OCI-LY7 (cell line): ENCODE results near the gene TRPM7. TPM values are rescaled to one million over a fixed set of nuclear protein-coding genes. Genes with fewer than 3 reads are reported as not detected.

Experiments
- BruUV-seq: library from RNA; stranded (reverse); fragments of 400-500 nt; replicated peaks from 2 replicates; lab custom pipeline; 2021; lab: Mats Ljungman, UMichigan
- CTCF ChIA-PET: fragments of 300-600 bp; sonication (Branson Sonifier 250); formaldehyde crosslinking; loops from one replicate; lab custom pipeline; 2022; ENCODE audit warnings: antibody characterized with exemption; ENCODE audit not compliant: unreplicated experiment; lab: Charles Lee
- POLR2A ChIA-PET: fragments of 300-600 bp; sonication (Branson Sonifier 250); formaldehyde crosslinking; loops from one replicate; lab custom pipeline; 2022; ENCODE audit warnings: antibody characterized with exemption; lab: Charles Lee
- DNase-seq: peaks from one replicate; pipeline ENCODE4 v3.0.0-alpha.2; 2015; ENCODE audit warnings: low spot score
- H2AFZ ChIP-seq: fragments of 200-600 bp; sonication (generic), shearing (Covaris generic); 2 replicates; pipeline ENCODE4 v1.6.1; 2014; ENCODE audit warnings: mild to moderate bottlenecking, antibody characterized with exemption, low read length, moderate library complexity
- H3K27ac ChIP-seq: fragments of 200-600 bp; sonication (generic); 2 replicates; pipeline ENCODE4 v1.5.1; 2014; ENCODE audit warnings: mixed run types, low read depth, mild to moderate bottlenecking, moderate library complexity, low read length, inconsistent platforms; ENCODE audit not compliant: poor library complexity, severe bottlenecking
- H3K36me3 ChIP-seq: fragments of 200-600 bp; sonication (generic); 2 replicates; pipeline ENCODE4 v1.6.1; 2014; ENCODE audit warnings: mild to moderate bottlenecking, antibody characterized with exemption, low read length, moderate library complexity, mixed read lengths; ENCODE audit not compliant: insufficient read depth
- H3K4me1 ChIP-seq: fragments of 200-600 bp; sonication (generic); 2 replicates; pipeline ENCODE4 v1.5.1; 2014; ENCODE audit warnings: mild to moderate bottlenecking, low read length; ENCODE audit not compliant: insufficient read depth, poor library complexity, severe bottlenecking
- H3K4me2 ChIP-seq: fragments of 200-600 bp; sonication (generic); 2 replicates; pipeline ENCODE4 v1.6.1; 2014; ENCODE audit warnings: mild to moderate bottlenecking, low read length
- H3K4me3 ChIP-seq: fragments of 200-600 bp; sonication (generic); 2 replicates; pipeline ENCODE4 v1.5.1; 2014; ENCODE audit warnings: mild to moderate bottlenecking, low read depth, low read length; ENCODE audit not compliant: poor library complexity, severe bottlenecking
- H3K79me2 ChIP-seq: fragments of 200-600 bp; sonication (generic); 2 replicates; pipeline ENCODE4 v1.6.1; 2016; ENCODE audit warnings: low read depth, mild to moderate bottlenecking, low read length, moderate library complexity, mixed read lengths; ENCODE audit not compliant: insufficient read depth
- H3K9me2 ChIP-seq: fragments of 200-600 bp; sonication (generic); 2 replicates; pipeline ENCODE4 v1.6.1; 2016; ENCODE audit warnings: mild to moderate bottlenecking, low read length, mixed read lengths; ENCODE audit not compliant: insufficient read depth
- H3K9me3 ChIP-seq: fragments of 200-600 bp; sonication (generic); 2 replicates; pipeline ENCODE4 v1.6.1; 2014; ENCODE audit warnings: mild to moderate bottlenecking, mixed run types, low read length, mixed read lengths
- H4K20me1 ChIP-seq: fragments of 200-600 bp; sonication (generic); 2 replicates; pipeline ENCODE4 v1.6.1; 2014; ENCODE audit warnings: mild to moderate bottlenecking, antibody characterized with exemption, low read length, moderate library complexity, mixed read lengths; ENCODE audit not compliant: insufficient read depth
- EZH2phosphoT487 ChIP-seq: fragments of 200-600 bp; sonication (generic); IDR thresholded peaks from 2 replicates; pipeline ENCODE4 v1.6.1; 2018; ENCODE audit warnings: low read depth, borderline replicate concordance, mild to moderate bottlenecking, mixed run types, antibody characterized with exemption, low read length, moderate library complexity, mixed read lengths
- intact Hi-C: fragments of 100-400 bp; cut with micrococcal nuclease; formaldehyde crosslinking; loops from one replicate; pipeline ENCODE4 v1.10.0; 2022; ENCODE audit not compliant: unreplicated experiment
- total RNA-seq, 2 experiments: library from RNA; depleted of rRNA in 1 of 2; stranded (reverse); fragments of >200 nt in 1 of 2; shearing (Covaris generic) in 1 of 2; gene quantifications; 2 replicates each; pipeline ENCODE4 v1.2.3, GENCODE V29; 2014 to 2022
- TF ChIP-seq, protein P1 (sequence below): fragments of 200-600 bp; sonication (generic); conservative IDR thresholded peaks from 2 replicates; pipeline ENCODE4 v1.5.1; 2014; ENCODE audit warnings: mild to moderate bottlenecking, antibody characterized with exemption, low read length, moderate library complexity, mixed read lengths

TRPM7 gene
- total RNA-seq, 2 experiments from 2014 or later = 50.0 to 64.0 TPM

DNA sequence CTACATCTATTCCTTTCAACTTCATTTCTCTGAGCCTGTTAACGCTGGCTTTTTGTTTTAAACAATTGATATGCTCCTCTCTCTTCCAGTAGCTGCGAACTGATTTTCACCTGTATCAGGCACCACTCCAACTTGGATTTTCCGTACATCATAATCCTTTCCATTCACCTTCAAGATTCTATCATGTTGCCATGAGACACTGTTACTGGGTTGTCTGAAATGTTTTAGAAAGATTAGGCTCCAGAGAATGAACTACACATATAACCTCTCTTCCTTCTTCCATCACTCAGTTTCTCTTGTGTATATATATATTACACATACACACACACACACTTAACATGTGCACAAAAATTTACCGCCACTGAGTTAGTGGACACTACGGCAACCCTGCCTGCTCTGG is 140.0 kb downstream of the TRPM7 start, which contains the start of gene USP50:
Gene USP50, minus strand, starts transcription at position 101 of the 400 bp plus-strand sequence. CDS start 141 bp downstream, outside the sequence.
- ChIA-PET POLR2A (interaction anchor here (0.5 to 1.9 kb wide), 3 partner anchors 10 to 256 kb away, joined by 4 to 6 read pairs (median 4); no protein-coding TSS in a partner anchor), CTCF (no interaction called here)
- Histone ChIP-seq H3K36me3 (no peaks in the 10 kb centered on the region), H3K27ac (no peak within 1 kb of the TSS), H4K20me1 (no peaks in the 10 kb centered on the region), H3K4me1 (no peaks in the 10 kb centered on the region), H3K9me3 (no peaks in the 10 kb centered on the region), H3K4me3 (no peak within 1 kb of the TSS), H3K79me2 (no peaks in the 10 kb centered on the region), H3K4me2 (no peak within 1 kb of the TSS), H2AFZ (no peak within 1 kb of the TSS), H3K9me2 (no peaks in the 10 kb centered on the region)
- DNase-seq = no peak
- no TSS peak for BruUV-seq
- intact Hi-C loops = no loop called here
- TF ChIP-seq EZH2phosphoT487 = no peak
- TF ChIP-seq, protein P1, sequence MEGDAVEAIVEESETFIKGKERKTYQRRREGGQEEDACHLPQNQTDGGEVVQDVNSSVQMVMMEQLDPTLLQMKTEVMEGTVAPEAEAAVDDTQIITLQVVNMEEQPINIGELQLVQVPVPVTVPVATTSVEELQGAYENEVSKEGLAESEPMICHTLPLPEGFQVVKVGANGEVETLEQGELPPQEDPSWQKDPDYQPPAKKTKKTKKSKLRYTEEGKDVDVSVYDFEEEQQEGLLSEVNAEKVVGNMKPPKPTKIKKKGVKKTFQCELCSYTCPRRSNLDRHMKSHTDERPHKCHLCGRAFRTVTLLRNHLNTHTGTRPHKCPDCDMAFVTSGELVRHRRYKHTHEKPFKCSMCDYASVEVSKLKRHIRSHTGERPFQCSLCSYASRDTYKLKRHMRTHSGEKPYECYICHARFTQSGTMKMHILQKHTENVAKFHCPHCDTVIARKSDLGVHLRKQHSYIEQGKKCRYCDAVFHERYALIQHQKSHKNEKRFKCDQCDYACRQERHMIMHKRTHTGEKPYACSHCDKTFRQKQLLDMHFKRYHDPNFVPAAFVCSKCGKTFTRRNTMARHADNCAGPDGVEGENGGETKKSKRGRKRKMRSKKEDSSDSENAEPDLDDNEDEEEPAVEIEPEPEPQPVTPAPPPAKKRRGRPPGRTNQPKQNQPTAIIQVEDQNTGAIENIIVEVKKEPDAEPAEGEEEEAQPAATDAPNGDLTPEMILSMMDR = no peak

DNA sequence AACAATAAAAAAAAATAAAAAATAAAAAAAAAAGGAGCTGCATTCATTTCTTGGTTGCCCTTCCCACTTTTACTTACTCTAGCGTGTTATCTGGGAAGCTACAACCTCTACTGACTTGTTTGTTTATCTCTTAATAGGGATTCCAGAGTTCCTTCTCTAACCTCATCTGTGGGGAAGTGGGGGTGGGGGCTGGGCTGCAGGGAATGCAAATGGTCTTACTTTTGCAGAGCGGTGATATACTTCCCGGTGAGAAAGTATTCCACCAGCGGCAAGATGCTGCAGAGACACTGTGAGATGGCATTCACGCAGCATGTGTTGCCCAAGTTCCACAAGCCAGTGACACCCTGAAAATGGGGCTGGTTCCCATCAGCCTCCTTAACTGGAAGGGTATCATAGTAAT is 142.2 kb downstream of the TRPM7 start:
- Histone ChIP-seq H3K9me2 (no peaks in the 10 kb centered on the region), H3K9me3 (no peaks in the 10 kb centered on the region), H3K4me1 (no peaks in the 10 kb centered on the region), H3K79me2 (no peaks in the 10 kb centered on the region), H4K20me1 (no peaks in the 10 kb centered on the region), H3K4me3 (no peak overlapping the region), H3K4me2 (no peak overlapping the region), H3K27ac (no peak overlapping the region), H2AFZ (no peak overlapping the region), H3K36me3 (no peaks in the 10 kb centered on the region)
- no TSS peak for BruUV-seq
- intact Hi-C loops = no loop called here
- ChIA-PET POLR2A (interaction anchor here (0.6 to 1.2 kb wide), 3 partner anchors 27 to 259 kb away, joined by 3 to 5 read pairs (median 3); no protein-coding TSS in a partner anchor), CTCF (interaction anchor here (0.6 kb wide), 2 partner anchors 74 to 1568 kb away, joined by 4 to 7 read pairs; no protein-coding TSS in a partner anchor)
- no peak for DNase-seq
- TF ChIP-seq EZH2phosphoT487 = no peak
- TF ChIP-seq, protein P1 = no peak

DNA sequence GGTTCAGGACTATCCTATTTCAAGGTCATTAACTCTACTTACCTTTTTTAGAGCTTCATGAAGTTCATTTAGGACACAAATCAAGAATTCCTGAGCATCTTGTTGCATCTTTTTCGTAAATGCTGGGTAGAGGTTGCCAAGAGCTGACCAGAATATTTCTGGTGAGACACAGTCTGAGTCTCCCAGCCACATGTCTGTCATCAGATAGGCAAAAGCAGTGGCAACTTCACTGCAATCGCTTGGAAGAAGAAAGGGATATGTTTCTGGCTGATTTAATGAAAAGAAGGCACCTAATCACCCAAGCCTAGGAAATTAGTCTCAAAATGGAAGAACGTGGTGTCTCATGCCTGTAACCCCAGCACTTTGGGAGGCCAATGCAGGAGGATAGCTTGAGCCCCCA is 143.0 kb downstream of the TRPM7 start:
- Histone ChIP-seq H3K79me2 (no peaks in the 10 kb centered on the region), H3K4me3 (no peak overlapping the region), H3K9me3 (no peaks in the 10 kb centered on the region), H3K9me2 (no peaks in the 10 kb centered on the region), H4K20me1 (no peaks in the 10 kb centered on the region), H3K36me3 (no peaks in the 10 kb centered on the region), H3K4me1 (no peaks in the 10 kb centered on the region), H2AFZ (no peak overlapping the region), H3K27ac (no peak overlapping the region), H3K4me2 (no peak overlapping the region)
- TF ChIP-seq EZH2phosphoT487 = no peak
- TF ChIP-seq, protein P1 = no peak
- POLR2A ChIA-PET = interaction anchor here (1.0 to 1.2 kb wide), 3 partner anchors 56 to 248 kb away, joined by 3 to 5 read pairs (median 3); no protein-coding TSS in a partner anchor
- CTCF ChIA-PET = interaction anchor here (0.6 kb wide), 1 partner anchor 1568 kb away, joined by 7 read pairs; no protein-coding TSS in a partner anchor
- intact Hi-C loops = no loop called here
- DNase-seq = no peak
- no TSS peak for BruUV-seq
